Lung (tissue), 12 donors: ENCODE data around the gene ANO9. TPM values are rescaled to one million over a fixed set of nuclear protein-coding genes. Genes with fewer than 3 reads are reported as not detected.

Experiments
- ATAC-seq: fragments of 200-7000 bp; cut with Tn5 transposase; one replicate; pipeline ENCODE4 v1.9.1; 2020; ENCODE audit warnings: moderate number of reproducible peaks; ENCODE audit not compliant: insufficient read depth, low FRiP score
- DNase-seq, 3 donors: peaks; one replicate each; pipeline ENCODE4 v3.0.0-alpha.2; 2013 to 2017
- H3K27ac ChIP-seq, 2 donors: one replicate each; pipeline ENCODE4 v1.5.1; 2013; ENCODE audit warnings: mild to moderate bottlenecking in 2 of 2, moderate library complexity in 2 of 2, control low read depth in 1 of 2, inconsistent platforms in 1 of 2, low read depth in 1 of 2, low read length in 1 of 2
- H3K27me3 ChIP-seq, 3 donors: one replicate each; pipeline ENCODE4 v1.5.1; 2013; ENCODE audit warnings: low read length in 2 of 3; ENCODE audit not compliant: control insufficient read depth in 3 of 3, insufficient read depth in 3 of 3
- H3K36me3 ChIP-seq, 4 donors: one replicate each; pipeline ENCODE4 v1.5.1; 2013; ENCODE audit warnings: low read length in 4 of 4, mild to moderate bottlenecking in 1 of 4, moderate library complexity in 1 of 4; ENCODE audit not compliant: control insufficient read depth in 4 of 4, insufficient read depth in 4 of 4
- H3K4me1 ChIP-seq, 5 donors: one replicate each; pipeline ENCODE4 v1.5.1; 2013; ENCODE audit warnings: low read length in 5 of 5, mild to moderate bottlenecking in 2 of 5, moderate library complexity in 1 of 5; ENCODE audit not compliant: control insufficient read depth in 5 of 5, insufficient read depth in 5 of 5
- H3K4me3 ChIP-seq: one replicate; pipeline ENCODE4 v1.5.1; 2013; ENCODE audit warnings: mild to moderate bottlenecking, control low read depth, moderate library complexity
- H3K9ac ChIP-seq, 2 donors: one replicate each; pipeline ENCODE4 v1.5.1; 2013; ENCODE audit warnings: low read length in 2 of 2, control low read depth in 1 of 2; ENCODE audit not compliant: insufficient read depth in 1 of 2
- H3K9me3 ChIP-seq, 4 donors: one replicate each; pipeline ENCODE4 v1.5.1; 2013; ENCODE audit warnings: low read length in 3 of 4, mild to moderate bottlenecking in 1 of 4, moderate library complexity in 1 of 4; ENCODE audit not compliant: control insufficient read depth in 4 of 4, insufficient read depth in 3 of 4
- WGBS, 2 donors: extraction: QIAGEN DNeasy Blood & Tissue Kit; methylation state at CpG; one replicate each; pipeline ENCODE4 v1.1.7; 2013; 5-methylcytosine and 5-hydroxymethylcytosine counted together
- polyA plus RNA-seq, 2 donors: library from polyadenylated mRNA; stranded (reverse); fragments of 200-250 nt; gene quantifications; one replicate each; pipeline ENCODE4 v1.2.1, GENCODE V29; 2013
- total RNA-seq, 2 donors: library from RNA; depleted of rRNA in 1 of 2; stranded (reverse); fragments of >200 nt in 1 of 2; gene quantifications; one replicate each; pipeline ENCODE4 v1.2.1, GENCODE V29; 2014 to 2021
- TF ChIP-seq, protein P1 (sequence below): IDR thresholded peaks from 2 replicates; pipeline ENCODE4 v1.5.1; 2012; ENCODE audit warnings: mild to moderate bottlenecking; ENCODE audit errors: control extremely low read depth, extremely low read depth
- donor health status: control.
- donor health status: control.
- donor health status: Bipolar disorder and iron deficiency.
- donor health status: healthy.
- donor health status: DM: yes; HTN: yes; CAD: no.

The ANO9 gene
- total and polyA plus RNA-seq, 4 donors, result 5.8 to 18.6 (median 13.2) TPM

DNA sequence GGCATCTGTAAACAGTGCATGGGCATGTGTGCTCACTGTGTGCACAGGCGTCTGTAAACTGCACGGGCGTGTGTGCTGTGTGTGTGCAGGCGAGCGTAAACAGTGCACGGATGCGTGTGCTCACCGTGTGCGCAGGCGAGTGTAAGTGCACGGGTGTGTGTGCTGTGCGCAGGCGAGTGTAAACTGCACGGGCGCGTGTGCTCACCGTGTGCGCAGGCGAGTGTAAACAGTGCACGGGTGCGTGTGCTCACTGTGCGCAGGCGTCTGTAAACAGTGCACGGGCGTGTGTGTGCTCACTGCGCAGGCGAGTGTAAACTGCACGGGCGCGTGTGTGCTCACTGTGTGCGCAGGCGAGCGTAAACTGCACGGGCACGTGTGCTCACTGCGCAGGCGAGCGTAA lies 42.8 kb upstream of the ANO9 start:
- H3K9ac ChIP-seq, result no peak overlapping the region
- 94 to 95% methylated on average over 38 of the region's 38 CpGs for WGBS, 2 donors
- ATAC-seq (no peak), DNase-seq (no peak)
- H3K36me3 ChIP-seq, result peaks cover 0 to 8% (median 2%) of the 10 kb centered on the region in 4 donors
- TF ChIP-seq, protein P1, sequence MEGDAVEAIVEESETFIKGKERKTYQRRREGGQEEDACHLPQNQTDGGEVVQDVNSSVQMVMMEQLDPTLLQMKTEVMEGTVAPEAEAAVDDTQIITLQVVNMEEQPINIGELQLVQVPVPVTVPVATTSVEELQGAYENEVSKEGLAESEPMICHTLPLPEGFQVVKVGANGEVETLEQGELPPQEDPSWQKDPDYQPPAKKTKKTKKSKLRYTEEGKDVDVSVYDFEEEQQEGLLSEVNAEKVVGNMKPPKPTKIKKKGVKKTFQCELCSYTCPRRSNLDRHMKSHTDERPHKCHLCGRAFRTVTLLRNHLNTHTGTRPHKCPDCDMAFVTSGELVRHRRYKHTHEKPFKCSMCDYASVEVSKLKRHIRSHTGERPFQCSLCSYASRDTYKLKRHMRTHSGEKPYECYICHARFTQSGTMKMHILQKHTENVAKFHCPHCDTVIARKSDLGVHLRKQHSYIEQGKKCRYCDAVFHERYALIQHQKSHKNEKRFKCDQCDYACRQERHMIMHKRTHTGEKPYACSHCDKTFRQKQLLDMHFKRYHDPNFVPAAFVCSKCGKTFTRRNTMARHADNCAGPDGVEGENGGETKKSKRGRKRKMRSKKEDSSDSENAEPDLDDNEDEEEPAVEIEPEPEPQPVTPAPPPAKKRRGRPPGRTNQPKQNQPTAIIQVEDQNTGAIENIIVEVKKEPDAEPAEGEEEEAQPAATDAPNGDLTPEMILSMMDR, result no peak
- H3K9me3 ChIP-seq, result no peaks in the 10 kb centered on the region
- no peak overlapping the region for H3K4me3 ChIP-seq
- no peaks in the 10 kb centered on the region for H3K4me1 ChIP-seq
- no peak overlapping the region for H3K27ac ChIP-seq
- no peaks in the 10 kb centered on the region for H3K27me3 ChIP-seq

DNA sequence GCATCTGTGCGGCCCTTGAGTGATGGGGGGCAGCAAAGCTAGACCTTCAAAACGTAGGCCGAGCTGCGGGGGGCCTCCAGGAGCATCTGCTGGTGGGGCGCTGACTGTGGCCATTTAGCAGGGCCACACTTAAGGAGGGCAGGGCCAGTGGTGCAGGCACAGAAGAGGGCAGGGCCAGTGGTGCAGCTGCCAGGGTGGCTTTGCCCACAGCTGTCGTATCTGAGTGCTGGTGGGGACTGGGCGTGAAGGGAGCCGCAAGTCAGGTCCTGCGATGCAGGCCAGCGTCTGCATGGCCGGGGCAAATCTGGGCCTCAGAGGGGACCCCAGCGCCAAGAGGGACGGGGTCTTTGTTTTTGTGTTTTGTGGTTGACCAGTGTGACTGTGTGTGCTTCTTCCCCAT lies 37.5 kb upstream of the ANO9 start:
- no peaks in the 10 kb centered on the region for H3K9me3 ChIP-seq
- TF ChIP-seq, protein P1, result no peak
- no peak overlapping the region for H3K27ac ChIP-seq
- ATAC-seq, result no peak
- H3K4me1 ChIP-seq, result no peaks in the 10 kb centered on the region
- H3K4me3 ChIP-seq, result no peak overlapping the region
- 92 to 95% methylated on average over 13 of the region's 13 CpGs for WGBS, 2 donors
- DNase-seq, result no peak
- peaks cover 0 to 7% (median 5%) of the 10 kb centered on the region in 4 donors for H3K36me3 ChIP-seq
- no peak overlapping the region for H3K9ac ChIP-seq
- no peaks in the 10 kb centered on the region for H3K27me3 ChIP-seq

DNA sequence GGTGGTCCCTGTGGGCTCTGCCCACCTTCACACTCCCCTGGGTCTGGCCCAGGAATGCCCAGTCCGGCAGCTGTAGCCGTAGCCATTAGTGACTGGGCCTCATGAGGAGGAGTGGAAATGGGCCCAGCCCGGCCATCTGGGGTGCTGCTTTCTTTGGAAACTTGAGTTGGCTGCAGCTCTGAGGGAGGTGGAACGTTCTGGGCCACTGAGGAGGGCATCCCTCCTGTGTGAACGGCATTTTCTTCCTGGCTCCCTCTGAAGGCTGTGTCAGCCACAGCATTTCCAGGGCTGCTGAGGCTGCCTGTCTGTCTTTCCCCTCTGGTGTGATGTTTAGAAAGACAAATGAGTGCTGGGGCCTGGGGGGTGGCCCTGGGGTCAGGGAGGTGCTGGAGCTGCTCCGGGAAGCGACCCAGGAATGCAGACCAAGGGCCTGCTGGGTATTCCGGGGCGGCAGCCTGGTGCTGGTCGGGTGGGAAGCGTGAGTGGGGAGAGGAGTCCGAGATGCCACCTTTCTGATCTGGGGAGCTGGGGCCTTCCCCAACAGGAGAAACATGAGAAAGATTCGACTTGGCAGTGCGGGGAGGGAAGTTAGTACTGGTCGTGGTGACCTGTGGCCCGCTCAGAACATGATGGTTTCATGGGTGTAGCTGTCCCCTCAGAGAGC lies 35.4 kb upstream of the ANO9 start:
- Histone ChIP-seq H3K27ac (no peak overlapping the region), H3K36me3 (peaks cover 0 to 7% (median 5%) of the 10 kb centered on the region in 4 donors), H3K4me3 (no peak overlapping the region), H3K9ac (no peak overlapping the region), H3K4me1 (no peaks in the 10 kb centered on the region), H3K9me3 (no peaks in the 10 kb centered on the region), H3K27me3 (no peaks in the 10 kb centered on the region)
- 86 to 88% methylated on average over 16 of the region's 16 CpGs for WGBS, 2 donors
- TF ChIP-seq, protein P1, result no peak
- ATAC-seq (no peak), DNase-seq (no peak)

DNA sequence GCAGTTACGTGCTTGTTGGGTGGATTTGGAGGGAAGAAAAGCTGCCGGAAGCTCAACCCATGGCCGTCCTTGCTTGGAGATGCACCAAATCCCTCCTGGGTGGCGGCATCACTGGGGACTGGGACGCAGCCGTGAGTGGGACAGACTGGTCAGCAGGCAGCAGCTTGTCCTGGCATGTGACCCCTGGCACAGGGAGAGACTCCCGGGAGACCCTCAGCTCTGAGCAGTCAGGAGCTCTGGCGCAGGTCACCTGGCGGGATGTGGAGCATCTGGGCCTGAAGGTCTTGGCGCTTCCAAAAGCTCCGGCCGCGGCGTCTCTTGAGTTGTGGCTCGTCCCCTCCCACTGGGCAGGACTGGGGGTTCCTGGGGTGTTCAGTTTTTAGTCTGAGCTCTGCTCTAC lies 34.6 kb upstream of the ANO9 start:
- peaks cover 0 to 7% (median 4%) of the 10 kb centered on the region in 4 donors for H3K36me3 ChIP-seq
- no peak overlapping the region for H3K27ac ChIP-seq
- no peaks in the 10 kb centered on the region for H3K4me1 ChIP-seq
- no peaks in the 10 kb centered on the region for H3K27me3 ChIP-seq
- 96 to 99% methylated on average over 15 of the region's 15 CpGs for WGBS, 2 donors
- TF ChIP-seq, protein P1, result no peak
- no peak overlapping the region for H3K9ac ChIP-seq
- DNase-seq (no peak), ATAC-seq (no peak)
- no peaks in the 10 kb centered on the region for H3K9me3 ChIP-seq
- no peak overlapping the region for H3K4me3 ChIP-seq
